HG03575 (cell line): ENCODE measurements around the gene PARG.
"Not testable (repeated sequence)": the region's sequence is repeated elsewhere in the genome, so short reads cannot be mapped to it uniquely, and the experiment has no call there.

ENCODE experiments used
- ATAC-seq: cut with Tn5 transposase; IDR thresholded peaks from one replicate; pipeline ENCODE4 v1.9.1; 2021; ENCODE audit not compliant: unreplicated experiment, insufficient number of reproducible peaks, low FRiP score; ENCODE audit errors: extremely low read depth

PARG gene

DNA sequence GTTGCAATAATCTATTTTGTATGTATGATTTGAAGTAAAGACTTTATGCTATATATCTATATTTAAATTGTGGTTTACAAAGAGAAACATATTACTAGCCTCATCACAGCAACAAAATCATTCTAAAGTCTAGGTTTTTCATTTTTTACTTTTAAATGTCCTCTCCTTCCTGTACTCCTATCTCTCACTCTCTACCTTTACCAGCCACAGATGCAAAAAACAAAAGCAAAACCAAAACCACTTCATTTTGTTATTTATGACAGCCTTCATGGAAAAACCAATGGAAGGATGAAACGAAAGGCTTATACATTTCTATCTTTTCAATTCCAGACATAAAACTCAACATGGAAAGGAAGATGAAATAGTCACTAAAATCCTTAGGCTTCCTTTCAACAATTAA is 31.5 kb downstream of the PARG start:
- ATAC-seq: not testable (repeated sequence)

DNA sequence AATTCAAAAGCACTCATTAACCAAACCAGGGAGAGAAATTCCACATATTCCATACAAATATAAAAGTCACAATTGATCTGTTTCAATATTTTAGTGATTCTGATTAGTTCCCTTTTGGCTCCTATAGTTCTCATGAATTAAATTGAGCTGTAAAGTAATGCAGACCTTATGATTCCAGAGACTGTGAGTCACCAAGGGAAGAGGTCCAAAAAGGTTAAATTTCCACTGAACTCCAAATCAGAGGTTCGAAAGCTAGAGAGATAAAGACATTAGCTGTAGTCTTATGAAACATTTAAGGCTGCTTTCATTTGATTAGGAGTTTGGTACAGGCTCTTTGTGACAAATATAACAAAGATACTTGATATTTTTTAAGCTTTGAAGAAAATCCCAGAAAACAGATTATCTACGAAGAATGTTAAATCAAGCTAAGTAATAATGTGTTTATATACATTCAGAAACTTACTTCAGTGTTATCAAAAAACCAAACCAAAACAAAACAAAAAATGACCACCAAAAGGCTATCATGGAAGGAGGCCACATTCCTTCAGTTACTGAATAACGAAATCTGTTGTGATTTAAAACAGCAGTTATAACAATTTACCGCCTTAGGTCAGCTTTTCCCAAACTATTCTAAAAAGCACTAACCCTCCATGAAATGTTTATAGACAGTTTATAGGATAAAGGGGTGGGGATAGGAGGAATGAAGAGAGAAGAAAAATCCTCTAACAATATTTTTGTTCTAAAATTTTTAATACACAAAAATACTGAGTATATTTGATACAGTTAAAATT is 33.3 kb downstream of the PARG start:
- ATAC-seq: not testable (repeated sequence)

DNA sequence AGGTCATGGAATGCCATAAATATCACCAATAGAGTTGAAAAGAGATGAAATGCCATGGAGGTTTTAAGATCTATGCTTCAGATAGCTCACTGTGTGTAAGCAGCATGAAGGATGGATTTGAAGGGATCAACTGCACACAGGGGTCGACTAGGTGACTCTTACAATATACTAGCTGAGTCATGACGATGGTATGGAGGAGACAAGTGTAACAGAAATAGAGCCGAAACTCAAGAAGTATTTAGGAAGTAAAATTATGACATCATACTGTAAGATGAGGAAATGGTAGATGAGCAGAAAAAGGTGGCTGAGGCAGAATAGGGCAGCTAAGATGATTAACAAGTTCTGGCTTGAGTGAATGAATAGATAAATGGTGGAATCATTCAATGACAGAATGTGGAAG is 38.0 kb downstream of the PARG start:
- ATAC-seq: not testable (repeated sequence)

DNA sequence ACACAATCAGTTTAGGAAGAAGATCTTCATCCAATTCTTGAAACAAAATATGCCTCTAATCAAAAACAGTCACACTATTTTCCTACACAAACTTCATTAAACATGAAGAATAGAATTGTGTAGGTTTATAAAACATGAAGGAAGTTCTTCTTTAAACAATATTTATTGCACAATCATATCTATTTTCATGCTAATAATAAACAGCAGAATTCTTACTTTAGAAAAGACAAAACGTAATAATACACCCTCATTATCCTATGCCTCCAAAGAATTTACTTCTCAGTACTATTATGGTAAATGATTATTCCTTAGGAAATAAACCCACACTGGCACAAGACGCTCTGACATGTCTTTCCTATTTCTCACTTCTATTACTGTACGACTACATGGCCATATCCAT is 41.4 kb downstream of the PARG start:
- ATAC-seq: not testable (repeated sequence)

DNA sequence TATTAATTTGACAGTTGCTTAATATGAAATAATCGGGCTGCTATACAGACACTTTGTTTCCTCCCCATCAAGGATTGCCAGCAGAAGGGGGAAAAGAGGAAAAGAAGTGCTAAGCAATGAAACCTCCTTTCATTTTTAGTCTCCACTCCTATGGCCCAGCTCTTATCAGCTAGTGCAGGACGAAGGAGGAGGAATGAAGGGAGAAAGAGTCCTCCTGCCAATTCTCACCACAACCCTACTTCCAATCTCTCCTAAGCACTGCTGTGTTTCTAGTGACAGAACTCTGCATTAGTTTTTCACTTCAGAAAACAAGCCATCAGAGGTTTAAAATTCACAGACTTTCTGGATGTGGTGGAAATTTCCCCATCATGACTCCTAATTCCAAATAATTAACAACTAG is 41.8 kb downstream of the PARG start:
- ATAC-seq: not testable (repeated sequence)

DNA sequence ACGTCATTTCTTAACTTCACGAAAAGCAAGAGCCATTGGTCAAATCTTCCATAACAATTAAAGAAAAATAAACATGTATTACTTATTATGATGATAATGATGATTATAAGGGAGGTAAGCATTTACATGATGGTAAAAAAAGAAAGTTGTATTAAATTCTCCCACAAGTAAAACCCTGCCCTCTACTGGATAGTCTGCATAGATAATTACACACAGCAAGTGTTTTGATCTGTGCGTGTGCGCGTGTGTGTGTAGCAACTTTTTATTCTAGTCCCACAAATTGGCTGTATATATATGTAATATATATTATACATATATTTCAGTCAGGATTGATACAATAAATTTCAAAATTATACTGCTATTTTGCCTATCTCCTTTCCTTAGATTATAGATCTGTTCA is 51.8 kb downstream of the PARG start:
- not testable (repeated sequence) for ATAC-seq

DNA sequence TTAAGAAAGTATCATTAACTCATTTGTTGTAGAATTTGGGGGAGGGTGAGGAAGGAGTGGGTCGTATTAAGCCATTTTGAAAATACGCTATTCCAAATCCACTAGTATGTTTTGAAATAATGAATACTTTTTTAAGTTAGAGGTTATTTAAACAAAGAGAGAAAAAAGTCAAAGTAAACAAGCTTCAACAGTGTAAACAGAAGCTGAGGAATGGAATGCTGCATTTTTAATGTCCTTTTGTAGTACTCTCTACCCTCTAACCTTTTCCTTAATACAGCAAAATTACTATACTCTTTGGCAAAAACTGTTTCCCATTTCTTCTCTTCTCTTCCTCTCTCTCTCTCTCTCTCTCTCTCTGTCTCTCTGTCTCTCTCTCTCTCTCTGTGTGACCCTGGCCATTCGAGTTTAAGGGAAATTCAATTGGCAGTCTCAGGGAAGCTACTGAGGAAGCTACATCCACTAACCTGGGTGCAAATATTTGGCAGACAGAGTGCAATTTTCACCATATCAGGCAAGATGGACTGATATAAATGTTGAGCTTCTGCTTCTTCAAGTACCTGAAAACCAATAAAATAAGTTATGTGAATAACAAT is 57.0 kb downstream of the PARG start:
- not testable (repeated sequence) for ATAC-seq

DNA sequence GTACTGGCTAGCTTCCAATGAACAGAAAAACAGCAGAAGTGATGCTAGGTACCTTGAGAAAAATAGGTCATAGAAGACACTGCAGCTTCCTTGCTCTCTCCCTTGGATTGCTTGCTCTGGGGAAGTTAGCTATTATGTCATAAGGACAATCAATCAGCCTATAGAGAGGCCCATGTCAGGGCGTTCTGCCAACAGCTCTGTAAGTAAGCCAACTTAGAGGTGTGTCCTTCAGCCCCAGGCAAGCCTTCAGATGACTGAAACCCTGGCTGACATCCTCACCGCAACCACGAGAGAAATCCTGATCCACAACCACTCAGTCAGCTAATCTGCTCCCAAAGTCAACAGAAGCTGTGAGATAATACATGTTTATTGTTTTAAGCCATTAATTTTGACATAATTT is 58.0 kb downstream of the PARG start:
- not testable (repeated sequence) for ATAC-seq

DNA sequence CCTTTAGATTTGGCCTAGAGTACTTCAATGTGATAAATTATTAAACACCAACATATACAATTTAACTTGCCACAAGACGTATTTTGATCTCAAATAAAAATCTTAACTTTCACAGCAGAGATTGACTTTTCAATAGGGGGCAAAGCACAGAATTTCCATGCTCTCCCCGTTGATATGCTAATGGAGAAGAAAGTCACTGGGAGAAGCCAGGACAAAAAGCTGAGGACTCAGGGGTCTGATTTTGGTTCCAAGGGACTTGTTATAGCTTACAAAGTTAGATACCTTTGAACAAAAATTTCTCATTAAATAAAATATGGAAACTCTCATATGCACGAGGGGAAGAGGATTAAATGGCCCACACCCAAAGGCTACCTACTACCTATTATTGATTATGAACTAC is 59.5 kb downstream of the PARG start:
- not testable (repeated sequence) for ATAC-seq

DNA sequence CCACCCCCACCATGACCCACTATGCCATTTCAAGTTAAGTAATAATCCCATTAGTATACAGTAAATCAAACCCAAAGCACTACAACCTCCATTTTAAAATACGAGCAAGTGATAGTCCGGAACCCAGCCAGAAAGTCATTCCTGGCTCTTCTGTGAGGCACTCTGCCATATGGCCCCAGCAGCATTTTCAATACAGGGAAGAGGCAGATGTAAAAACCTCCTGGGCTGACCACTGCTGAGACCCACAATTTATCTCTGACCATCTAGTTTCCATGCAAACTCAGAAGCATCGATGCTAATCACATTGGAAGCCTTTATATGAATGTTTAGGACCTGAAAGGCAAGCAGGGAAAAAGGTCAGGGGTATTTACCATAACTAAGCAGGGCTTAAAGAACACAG is 69.1 kb downstream of the PARG start:
- not testable (repeated sequence) for ATAC-seq

DNA sequence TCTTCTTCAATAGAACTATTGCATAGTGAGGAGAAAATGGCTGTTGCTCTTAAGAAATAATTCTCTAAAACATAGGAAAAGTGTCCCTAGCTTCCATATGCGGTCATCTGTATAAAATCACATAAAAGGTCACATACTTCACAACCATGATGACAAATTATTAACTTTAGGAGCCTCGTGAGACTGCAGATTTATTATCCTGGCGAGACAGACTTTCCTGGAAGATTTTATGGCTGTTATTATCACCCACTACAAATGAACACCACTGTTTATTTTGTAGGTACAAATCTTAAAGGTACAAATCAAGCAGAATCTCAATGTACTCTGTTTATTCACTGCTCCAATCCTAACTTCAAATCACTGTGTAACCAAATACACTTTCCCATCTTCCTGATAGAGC is 70.4 kb downstream of the PARG start:
- not testable (repeated sequence) for ATAC-seq

DNA sequence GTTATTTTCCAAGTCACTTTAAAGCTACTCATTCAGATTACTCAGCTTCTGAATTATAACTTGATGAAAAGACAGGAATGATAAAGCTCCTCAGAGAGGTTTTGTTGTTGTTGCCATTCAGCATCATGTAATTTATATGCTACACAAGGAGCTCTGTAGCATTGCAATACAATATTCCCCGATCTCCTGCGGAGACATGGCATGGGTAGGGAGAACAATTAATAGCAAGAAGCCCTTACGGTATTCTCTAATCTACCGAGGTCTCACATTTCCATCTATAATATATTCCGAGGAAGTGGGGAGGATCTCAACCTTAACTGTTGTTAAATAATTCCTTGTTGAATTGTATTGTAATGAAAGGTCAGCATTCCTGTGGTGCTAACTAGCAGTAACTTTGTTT is 81.9 kb downstream of the PARG start:
- ATAC-seq: not testable (repeated sequence)

DNA sequence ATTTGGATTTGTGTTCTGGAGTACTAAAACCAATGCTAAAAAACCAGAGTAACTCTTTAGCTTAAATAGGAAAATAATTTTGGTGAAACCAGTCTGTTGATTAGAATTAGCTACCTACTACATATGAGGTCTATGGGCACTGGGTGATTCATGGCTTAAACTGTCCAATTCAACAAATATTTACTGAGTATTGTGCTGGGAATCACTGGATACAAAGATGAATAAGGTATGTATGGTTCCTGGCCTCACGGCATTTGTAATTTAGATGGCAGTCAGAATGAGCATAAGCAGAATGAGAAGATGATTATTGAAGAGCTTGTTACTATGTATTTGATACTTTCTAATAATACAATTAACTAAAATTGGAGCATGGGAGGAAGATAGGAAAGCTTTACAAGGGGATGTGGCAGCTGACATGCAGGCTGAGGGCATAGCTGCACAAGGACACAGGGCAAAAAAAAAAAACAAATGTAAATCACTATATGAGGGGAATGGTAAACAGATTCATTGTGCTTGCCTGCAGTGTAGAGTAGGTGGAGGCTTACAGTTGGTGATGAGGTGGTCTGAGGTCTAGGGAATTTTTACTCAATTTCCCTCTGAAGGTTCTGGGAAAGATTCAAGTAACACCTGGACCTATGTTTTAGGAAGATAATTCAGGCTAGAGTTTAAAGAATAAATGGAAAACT is 83.0 kb downstream of the PARG start:
- not testable (repeated sequence) for ATAC-seq

DNA sequence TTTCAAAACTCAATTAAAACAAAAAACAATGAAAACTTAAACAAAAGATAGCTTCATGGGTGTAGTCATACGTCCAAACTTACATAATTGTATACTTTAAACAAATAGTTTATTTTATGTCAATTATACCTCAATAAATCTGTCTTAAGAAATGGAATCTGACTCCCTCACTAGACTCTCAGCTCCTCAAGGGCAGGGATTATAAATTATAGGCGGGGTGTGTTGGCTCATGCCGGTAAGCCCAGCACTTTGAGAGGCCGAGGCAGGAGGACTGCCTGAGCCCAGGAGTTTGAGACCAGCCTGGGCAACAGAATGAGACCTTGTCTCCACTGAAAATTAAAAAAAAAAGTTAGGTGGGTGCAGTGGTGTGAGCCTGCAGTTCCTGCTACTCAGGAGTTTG is 92.3 kb downstream of the PARG start:
- ATAC-seq: not testable (repeated sequence)

DNA sequence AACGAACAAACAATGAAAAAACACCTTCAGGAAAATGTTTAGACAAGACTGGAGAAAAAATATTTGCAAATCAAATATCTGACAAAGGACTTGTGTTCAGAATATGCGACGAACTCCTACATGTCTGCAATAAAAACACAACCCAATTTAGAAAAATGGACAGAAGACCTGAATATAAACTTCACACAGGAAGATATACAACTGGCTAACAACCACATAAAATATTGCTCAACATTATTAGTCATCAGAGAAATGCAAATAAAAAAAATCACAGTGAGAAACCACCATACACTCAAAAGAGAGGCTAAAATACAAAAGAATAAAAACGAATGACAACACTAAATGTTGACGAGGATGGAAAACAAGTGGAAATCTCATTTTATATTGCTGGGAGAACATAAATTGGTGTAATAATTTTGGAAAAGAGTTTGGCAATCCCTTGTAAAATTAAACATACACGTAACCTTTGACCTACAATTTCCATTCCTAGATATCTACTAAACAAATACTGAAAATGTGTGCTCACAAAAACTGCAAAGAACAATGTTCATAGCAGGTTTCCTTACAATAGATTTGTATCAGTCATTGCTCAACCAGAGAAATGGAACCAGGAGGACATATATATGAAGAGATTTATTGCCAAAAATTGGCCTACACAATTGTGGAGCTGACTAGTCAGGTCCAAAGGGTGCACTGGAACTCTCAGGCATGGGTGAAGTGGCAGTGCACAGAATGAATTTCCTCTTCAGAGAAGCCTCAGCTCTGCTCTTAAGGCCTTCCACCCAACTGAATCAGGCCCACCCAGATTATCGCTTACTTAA is 96.8 kb downstream of the PARG start:
- no peak for ATAC-seq

DNA sequence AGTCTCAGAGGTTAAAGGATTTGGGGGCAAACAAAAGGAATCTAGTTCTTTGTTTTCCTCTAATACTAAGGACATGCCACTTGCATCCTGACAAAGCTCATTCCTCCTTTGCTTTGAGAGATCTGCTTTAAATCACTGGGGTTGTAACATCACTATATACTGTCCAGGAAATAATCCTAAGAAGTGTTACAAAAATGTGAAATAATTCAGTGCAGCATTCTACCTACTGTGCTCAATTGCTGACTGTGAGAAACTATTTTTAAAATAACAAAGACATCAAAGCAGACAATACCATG is 99.5 kb downstream of the PARG start:
- not testable (repeated sequence) for ATAC-seq

DNA sequence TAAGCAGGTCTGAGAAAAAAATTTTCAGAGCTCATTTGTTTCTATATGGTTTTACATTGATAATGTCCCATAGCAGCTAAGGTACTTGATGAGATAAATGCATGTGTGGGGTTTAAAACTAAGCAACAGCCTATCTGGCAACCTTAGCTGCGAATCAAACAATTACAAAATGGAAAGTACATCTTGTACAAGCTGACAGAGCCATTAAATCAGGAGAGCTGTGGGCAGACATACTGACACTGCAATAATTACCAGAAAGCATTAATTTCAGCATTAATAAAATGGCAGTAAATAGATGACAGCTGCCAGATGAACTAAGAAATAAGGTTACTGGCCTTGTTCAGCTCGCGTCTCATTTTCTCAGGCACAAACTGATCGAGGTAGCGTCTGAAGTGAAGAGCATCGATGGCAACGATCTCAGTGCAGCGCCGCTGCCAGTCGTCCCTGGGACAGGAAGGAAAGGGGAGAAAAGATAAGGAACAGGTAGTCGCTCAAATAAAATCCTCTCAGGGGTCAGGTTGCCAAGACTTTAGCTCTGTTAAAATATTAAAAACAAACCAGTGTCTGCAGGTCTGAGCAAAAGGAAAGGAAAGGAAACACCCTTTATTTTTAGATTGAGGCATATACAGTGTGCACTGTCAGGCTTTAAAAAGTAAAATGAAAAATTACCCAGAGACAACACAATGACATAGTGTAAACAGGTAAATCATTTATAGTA is 100.1 kb downstream of the PARG start:
- ATAC-seq: no peak

DNA sequence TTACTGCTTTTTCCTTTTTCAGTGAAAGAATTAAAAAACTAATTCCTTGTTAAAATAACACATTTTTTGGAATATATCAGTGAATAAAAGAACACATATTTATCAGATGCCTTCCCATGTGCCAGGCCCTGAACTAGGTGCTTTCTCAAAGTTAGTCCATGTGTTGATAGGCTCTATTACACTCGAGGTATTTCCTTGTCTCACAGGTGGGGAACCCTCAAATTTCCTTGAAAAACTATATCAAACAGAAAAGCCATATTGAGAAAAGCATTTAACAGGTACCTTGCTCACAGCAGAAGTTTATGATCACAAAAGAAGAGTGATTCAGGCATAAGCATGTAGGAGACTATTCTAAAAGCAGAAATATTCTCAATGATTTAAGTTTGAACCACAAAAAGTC is 104.1 kb downstream of the PARG start:
- no peak for ATAC-seq

DNA sequence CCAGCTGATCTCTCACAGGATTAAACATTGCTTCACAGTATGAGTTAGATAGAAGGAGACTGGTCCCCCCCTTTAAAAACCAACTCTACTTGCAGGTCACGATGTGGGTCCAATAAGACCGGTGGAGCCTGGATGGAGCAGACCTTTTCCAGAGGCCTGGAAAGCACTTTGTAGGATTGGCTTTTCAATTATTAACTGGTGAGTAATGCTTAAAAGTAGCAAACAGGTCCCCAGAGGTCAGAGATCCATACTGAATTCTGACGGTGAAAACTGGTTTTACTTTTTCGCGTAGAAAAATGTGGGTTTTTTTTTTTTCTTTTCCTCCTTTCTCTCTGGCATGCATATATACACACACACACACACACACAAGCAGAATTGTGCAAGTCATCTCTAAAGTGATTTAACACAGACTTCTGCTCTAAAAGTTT is 104.8 kb downstream of the PARG start:
- ATAC-seq: no peak
